GM19372 (cell line): ENCODE measurements around the gene HDAC7.
A peak's percentile ranks its signal among the peaks of the same experiment; 100 is the strongest.

Source experiments
- ATAC-seq: cut with Tn5 transposase; IDR thresholded peaks from one replicate; pipeline ENCODE4 v1.9.1; 2021; ENCODE audit warnings: mild to moderate bottlenecking, low read depth, moderate library complexity; ENCODE audit not compliant: unreplicated experiment

The HDAC7 gene

DNA sequence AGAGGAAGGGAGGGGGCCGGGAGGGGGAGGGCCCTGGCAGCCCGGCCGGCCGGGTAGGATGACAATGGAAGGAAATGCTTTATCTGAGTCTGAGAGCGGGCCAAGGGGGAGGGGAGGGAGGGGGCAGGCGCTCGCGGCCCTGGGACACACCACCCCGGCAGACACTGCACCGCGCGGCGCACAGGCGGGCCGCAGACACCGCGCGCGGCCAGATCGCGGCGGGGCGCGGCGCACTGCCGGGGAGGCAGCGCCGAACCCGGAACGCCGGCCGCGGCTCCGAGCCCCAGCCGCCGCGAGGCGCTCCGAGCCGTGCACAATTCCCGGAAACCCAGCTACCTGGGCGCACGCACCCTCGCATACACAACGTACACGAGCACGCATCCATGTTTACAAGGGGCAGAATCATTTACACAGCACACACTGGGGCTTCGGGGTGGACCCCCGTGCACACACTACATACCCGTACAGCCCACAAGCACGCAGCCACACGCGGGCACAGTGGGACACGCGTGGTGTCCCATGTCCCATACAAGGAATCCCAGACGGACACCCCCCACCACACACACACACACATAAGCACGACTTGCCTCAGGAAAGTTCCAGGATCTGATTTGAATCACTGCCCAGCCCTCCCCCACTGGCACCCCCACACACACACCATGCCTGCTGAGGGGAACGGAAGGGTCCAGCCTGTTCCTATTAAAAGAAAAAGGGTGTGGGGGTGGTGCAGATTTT, at the start of gene HDAC7:
HDAC7 (minus strand) TSS at position 8 of the 735 bp plus-strand sequence. CDS start 118 bp downstream, outside the sequence.
- ATAC-seq, result no peak

DNA sequence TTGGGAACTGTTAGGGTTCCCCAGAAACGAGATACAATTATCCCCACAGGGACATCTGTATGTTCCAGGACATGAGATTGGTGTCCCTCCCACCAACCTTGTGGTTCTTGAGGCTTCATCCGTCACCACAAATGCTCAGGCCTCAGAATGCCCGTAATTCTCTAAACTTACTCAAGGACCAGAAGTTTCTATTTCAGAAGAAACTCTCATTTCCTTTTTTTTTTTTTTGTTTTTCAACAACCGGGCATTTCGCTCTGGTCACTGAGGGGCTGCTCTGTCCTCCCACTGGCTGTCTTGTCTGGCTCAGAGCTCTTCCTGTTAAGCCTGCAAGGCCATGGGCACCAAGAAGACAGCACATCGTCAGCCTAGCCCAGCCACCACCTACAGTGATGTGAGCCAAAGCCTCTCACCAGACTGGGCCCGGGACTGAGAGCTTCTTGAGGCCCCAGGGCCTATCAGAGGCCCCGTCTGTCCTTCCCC, 48.9 kb upstream of the HDAC7 start:
- ATAC-seq, result peak; percentile 67

DNA sequence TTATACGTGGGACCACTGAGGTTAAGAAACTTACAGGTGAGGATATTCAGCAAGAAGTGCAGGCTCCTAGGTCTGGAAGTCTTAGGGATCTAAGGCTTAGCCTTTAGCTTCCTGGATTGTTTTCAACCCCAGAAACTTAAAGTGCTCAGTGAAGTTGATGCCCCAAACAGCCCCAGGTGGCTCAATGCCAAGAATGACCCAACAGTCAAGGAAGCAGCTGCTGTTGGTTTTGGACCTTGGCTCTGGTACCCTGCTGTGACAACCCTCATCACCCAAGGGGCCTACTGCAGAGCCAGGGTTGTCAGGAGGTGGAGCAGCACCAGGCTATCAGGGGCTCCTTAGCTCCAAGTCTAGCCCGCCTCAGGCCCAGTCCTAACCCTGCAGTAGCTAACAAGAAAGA, 48.3 kb upstream of the HDAC7 start:
- peak; percentile 1 for ATAC-seq

DNA sequence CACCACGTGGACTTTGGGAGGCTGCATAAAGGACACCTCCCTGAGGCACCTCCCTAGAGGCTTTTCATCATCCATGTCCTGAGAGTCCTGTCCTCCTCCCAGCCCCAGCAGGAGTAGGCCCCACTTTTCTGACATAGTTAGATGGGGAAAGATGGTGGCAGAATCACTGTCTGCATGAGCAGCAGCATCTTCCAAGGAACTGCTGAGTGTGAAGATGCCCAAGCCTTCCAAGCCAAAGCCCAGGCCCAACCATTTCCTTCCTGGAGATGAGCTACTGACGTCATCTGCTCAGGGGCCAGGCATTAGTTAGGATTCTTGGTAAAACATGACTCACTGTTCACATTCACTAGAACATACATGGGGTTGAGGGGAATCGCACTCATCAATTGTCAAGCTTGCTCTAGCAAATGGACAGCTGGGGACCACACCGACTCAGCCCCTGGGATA, 47.8 kb upstream of the HDAC7 start:
- no peak for ATAC-seq

GRCh38 chr12:47864646-47865235, 45.0 kb upstream of the HDAC7 start:
- no peak for ATAC-seq

GRCh38 chr12:47863985-47864384, 44.3 kb upstream of the HDAC7 start:
- no peak for ATAC-seq

DNA sequence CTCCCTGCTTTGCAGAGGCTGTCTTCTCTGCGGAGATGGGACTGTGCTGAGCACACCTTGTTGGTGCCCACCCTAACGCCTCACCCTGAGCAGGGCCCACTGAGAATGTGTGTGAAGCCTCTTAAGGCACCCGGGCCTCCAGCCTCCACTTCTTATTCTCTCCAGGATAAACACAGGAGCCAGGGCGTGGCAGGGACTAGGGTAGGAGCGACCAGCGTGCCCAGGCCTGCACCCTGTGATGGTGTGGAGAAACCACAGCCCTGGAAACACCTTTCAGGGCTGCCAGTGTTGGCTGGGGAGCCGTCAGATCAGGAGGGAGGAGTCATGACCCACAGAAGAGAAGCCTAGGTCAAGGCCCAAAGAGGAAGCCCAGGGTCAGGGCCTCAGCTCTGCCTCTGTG, 43.8 kb upstream of the HDAC7 start:
- ATAC-seq, result no peak

DNA sequence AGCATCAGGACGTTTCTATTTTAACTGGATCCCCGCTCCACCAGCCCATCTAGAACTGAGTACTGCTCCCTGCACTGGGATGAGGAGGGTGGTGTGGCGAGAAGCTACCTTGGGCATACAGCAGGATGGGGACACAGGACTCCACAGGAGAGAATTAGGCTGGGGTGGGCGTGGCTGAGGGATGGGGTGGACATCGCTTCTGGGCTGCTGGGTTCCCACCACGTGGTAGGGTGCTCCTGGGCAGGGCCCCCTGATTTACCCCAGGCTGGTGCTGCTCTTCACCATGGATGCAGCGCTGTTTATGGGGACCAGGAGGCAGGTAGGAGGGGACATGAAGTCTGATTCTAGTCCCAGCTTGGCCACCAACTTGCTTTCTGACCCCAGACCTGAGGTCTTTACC, 43.2 kb upstream of the HDAC7 start:
- no peak for ATAC-seq

- no peak for ATAC-seq
Measured at GRCh38 chr12:47862167-47862750, 42.6 kb upstream of the HDAC7 start.

- no peak for ATAC-seq
Measured at GRCh38 chr12:47860873-47861272, 41.2 kb upstream of the HDAC7 start.

GRCh38 chr12:47860279-47860841, 40.7 kb upstream of the HDAC7 start:
- ATAC-seq, result no peak

DNA sequence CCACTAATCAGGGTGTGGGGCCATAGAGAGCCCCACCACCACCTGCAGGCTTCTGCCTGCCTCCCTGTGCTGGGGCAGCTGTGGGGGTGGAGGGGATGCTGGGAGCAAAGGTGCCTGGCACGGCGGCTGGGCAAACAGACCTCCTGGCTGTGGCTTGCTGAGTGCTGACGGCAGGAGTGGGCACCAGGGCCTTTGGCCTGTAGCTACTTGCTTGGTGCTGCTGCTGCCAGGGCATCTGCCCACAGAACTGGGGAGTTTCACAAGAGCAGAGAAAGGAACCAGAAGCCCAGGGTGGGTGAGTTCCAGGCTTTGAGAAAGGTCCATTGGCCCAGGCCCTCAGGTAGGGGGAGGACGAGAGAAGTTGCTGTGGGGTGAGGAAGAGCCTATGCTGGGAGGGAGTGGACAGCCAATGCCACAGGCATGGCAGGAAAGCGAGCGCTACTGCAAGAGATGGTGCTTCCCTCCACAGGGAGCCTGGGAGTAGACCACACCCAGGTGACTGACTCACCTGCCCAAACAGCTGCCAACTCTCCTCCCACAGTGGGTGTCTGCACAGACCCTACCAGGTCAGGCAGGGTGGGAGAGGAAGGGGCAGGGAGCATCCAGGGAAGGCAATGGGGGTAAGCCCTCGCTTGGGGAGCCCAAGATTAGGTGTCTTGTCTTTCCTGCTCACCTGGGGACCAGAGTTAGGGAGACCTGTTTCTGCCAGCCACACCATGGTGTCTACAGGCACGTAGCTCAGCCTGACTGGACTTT, 39.0 kb upstream of the HDAC7 start:
- ATAC-seq, result no peak

DNA sequence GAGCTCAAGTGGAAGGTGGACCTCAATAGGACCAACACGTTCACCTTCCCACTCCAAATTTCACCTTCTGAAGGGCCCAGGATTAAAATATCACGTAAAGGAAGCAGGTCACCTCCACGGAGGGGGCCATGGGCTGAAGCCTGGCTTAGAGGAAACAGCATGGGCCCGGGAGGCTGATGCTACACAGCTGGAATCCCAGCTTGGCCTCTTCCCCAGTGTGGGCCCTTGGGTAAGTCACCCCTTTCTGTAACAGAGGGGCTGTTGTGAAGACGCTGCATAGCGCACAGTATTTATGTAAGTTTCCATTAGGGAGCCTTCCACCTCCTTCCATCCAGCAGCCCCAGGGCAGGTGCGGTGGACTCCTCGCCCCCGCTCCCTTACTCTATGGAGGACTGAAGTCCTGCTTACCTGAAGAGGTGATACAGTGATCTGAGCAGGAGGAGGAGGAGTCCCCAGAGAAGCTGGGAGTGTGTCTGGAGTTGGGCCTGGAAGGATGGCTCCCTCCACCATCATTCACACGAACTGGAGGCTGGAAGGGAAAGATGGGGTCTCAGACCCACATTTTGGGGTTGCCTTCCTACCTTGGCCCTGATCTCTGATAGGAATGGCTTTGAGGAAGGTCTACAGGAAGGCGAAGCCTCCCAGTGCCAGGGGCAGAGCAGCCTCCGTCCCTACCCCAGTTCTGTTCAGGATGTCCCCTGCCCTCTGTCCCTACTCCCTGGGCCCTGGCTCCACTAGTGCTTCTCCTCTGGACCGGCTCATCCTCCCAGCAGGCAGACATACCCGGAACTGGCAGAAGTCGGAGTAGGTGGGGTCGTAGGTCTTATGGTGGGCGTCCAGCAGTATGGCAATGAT, 37.2 kb upstream of the HDAC7 start:
- ATAC-seq, result no peak

DNA sequence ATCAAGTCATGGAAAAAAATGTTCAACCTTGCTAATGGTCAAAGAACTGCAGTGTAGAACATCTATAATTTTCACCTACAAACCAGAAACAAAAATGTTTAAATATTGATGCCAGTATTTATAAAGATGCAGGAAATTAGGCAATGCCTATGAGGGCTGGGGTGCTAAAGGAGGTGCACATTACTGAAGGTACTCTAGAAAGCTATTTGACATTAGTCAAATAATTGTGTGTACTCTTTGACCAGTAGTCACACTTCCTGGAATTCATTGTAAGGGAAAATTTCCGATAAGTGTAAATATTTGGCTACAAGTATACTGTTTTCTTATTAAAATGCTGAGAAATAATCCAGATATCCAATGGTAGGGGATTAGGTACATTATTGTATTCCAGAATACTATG, 36.4 kb upstream of the HDAC7 start:
- ATAC-seq, result no peak

DNA sequence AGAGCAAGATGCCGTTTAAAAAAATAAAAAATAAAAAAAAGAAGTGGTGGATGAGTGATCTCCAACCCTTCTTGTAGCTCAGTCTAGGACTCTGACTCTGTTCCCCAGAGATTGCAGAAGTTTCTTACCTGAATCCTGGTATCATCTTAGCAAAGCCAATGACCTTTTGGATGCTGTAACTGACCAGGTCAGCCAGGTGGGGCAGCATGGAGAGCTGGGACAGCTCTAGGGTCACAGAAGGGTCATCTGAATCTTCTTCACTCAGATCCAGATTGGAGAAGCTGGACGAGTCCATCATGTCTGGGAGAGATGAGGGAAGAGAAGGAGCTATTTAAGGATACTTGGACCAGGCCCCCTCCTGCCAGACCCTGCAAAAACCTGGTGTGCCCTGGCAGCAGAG, 35.8 kb upstream of the HDAC7 start:
- no peak for ATAC-seq

DNA sequence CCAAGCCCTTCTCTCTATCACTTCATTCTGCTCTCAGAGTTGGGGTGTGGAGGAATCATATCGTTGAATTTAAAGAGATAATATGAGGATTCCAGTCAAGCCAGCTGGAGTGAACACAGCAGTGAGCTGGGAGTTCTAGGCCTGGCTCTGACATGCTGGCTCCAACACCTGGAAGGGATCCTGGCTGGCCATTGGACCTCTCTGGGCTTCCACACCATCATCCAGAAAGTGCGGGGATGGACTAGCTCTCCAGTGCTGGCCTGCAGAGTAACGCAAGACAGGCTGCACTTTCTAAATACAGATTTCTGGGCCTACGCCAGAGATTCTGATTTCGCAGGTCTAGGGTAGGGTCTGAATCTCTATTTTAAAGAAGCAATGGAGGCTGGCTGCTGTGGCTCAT, 34.8 kb upstream of the HDAC7 start:
- no peak for ATAC-seq

GRCh38 chr12:47852096-47852571, 32.4 kb upstream of the HDAC7 start:
- no peak for ATAC-seq

DNA sequence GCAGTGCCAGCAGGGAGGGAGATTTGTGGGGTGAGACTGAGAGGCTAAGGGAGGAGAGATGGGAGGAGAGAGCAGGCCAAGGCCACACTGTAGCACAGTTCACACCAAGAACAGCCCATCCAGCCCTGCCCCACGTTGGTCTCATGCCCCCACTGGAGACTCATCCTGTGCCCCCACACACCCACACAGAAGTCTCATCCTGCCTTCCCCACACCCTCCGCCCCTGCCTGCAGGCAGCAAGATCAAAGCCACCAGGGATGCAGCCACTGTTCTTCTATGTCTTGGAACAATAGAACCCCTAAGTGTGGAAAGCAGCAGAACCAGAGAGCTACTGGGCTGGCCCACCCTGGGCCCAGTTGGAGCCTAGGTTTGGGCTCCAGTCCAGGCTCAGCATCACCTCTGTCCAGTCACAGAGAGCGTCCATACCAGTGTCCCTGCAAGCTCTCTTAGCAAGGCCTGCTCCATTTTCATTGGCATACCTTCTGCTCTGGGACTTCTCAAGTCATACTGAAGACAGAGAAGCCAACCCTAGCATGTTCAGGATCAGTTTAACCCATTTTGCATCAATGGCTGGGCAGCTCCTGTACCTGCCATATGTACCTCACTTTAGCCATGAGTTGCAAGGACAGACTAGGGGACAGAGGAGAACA, 31.7 kb upstream of the HDAC7 start:
- ATAC-seq, result no peak
